Hepatocyte (in vitro differentiated cells): Measurements from ENCODE around the gene OR6C70.

ENCODE experiments used
- EZH2 ChIP-seq: fragments of 200-600 bp; sonication (generic); IDR thresholded peaks from 2 replicates; pipeline ENCODE4 v1.6.1; 2016; ENCODE audit warnings: antibody characterized with exemption, mild to moderate bottlenecking, borderline replicate concordance
- EZH2phosphoT487 ChIP-seq: fragments of 200-600 bp; sonication (generic); IDR thresholded peaks from one replicate; pipeline ENCODE4 v1.6.1; 2018; ENCODE audit warnings: antibody characterized with exemption, mild to moderate bottlenecking, low read depth, moderate library complexity; ENCODE audit not compliant: unreplicated experiment, severe bottlenecking
- TF ChIP-seq, protein P1 (sequence below): fragments of 200-600 bp; sonication (generic); IDR thresholded peaks from 2 replicates; pipeline ENCODE4 v1.5.1; 2016; ENCODE audit warnings: antibody characterized with exemption, mild to moderate bottlenecking; ENCODE audit not compliant: poor library complexity

DNA sequence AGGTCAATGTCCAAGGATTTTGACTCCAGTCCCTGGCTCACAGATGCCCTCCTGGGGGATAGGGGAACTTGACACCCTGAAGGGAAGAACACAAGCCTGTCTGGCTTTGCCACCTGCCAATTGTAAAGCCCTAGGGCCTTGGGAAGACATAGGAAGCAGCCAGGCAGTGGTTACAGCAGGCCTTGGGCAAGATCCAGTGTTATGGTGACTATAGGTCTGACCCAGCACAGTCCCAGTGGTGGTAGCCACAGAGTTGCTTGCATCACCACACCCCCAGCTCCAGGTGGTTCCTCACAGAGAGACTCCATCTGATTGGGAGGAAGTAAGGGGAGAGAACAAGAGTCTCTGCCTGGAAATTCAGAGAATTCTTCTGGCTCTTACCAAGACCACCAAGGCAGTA is 46.5 kb upstream of the OR6C70 start:
- TF ChIP-seq, protein P1, sequence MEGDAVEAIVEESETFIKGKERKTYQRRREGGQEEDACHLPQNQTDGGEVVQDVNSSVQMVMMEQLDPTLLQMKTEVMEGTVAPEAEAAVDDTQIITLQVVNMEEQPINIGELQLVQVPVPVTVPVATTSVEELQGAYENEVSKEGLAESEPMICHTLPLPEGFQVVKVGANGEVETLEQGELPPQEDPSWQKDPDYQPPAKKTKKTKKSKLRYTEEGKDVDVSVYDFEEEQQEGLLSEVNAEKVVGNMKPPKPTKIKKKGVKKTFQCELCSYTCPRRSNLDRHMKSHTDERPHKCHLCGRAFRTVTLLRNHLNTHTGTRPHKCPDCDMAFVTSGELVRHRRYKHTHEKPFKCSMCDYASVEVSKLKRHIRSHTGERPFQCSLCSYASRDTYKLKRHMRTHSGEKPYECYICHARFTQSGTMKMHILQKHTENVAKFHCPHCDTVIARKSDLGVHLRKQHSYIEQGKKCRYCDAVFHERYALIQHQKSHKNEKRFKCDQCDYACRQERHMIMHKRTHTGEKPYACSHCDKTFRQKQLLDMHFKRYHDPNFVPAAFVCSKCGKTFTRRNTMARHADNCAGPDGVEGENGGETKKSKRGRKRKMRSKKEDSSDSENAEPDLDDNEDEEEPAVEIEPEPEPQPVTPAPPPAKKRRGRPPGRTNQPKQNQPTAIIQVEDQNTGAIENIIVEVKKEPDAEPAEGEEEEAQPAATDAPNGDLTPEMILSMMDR = no peak
- TF ChIP-seq EZH2 = no peak
- TF ChIP-seq EZH2phosphoT487 = no peak
